ENCODE results near the gene IRF9.

The IRF9 gene

DNA sequence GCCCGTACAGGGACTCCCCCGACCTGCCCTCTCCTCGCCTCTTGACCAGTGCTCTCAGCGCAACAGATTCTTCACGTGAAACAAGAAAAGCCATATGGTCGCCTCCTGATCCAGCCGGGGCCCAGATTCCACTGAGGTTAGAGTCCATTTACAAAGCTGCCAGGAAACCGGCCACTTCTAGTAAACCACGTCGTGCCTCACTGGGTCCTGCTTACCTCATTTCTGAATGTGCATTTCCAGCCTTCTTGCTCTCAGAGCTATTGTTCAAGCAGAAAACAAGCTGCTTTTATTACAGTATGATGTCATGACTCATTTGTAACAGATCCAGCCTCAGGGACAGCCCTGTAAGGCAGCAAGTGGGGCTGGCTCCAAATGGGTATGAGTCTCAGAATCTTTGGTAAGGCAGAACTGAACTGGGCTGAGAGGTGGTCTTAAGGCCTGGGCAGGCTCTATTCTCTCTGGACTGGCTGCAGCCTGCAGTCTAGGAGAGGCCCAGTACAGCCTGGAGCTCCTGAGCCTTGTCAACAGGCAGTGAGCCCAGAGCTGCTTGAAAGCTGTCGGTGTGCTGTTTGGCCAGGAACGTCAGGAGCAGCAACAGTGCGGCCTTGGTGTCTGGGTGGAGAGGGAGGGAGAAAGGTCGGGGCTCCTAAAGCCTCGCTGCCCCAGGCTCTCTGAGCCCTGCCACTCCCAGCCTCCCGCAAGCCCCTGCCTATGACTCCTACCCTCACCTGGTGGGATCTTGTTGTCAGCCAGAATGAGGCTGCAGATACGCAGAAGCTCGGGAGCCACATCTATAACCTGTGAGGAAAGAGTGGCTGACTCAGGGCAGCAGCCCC lies 19.1 kb downstream of the IRF9 start:
- H3K4me1 ChIP-seq (ENCODE audit: insufficient read depth, low read length, severe bottlenecking), result no peaks in the 10 kb centered on the region
- peaks cover 77% of the 10 kb centered on the region for H3K36me3 ChIP-seq (ENCODE audit: insufficient read depth, low read length)
- no peaks in the 10 kb centered on the region for H3K9me2 ChIP-seq (ENCODE audit: low read depth, low read length)
- no peak overlapping the region for H3K27ac ChIP-seq (ENCODE audit: low read depth, low read length, poor library complexity, severe bottlenecking)
- H3K4me3 ChIP-seq (ENCODE audit: low read depth, low read length, poor library complexity, severe bottlenecking), result no peak overlapping the region
- no peak overlapping the region for H3K9ac ChIP-seq (ENCODE audit: low read length)
- no peaks in the 10 kb centered on the region for H3K27me3 ChIP-seq (ENCODE audit: insufficient read depth, low read length)
- H4K20me1 ChIP-seq (ENCODE audit: insufficient read depth, low read length), result no peaks in the 10 kb centered on the region
- H3K79me2 ChIP-seq (ENCODE audit: insufficient read depth, low read length), result no peaks in the 10 kb centered on the region
- TF ChIP-seq EZH2 (IDR thresholded peaks at IDR 0.05; ENCODE audit: borderline replicate concordance, low read length), result no peak
- TF ChIP-seq, protein P1, sequence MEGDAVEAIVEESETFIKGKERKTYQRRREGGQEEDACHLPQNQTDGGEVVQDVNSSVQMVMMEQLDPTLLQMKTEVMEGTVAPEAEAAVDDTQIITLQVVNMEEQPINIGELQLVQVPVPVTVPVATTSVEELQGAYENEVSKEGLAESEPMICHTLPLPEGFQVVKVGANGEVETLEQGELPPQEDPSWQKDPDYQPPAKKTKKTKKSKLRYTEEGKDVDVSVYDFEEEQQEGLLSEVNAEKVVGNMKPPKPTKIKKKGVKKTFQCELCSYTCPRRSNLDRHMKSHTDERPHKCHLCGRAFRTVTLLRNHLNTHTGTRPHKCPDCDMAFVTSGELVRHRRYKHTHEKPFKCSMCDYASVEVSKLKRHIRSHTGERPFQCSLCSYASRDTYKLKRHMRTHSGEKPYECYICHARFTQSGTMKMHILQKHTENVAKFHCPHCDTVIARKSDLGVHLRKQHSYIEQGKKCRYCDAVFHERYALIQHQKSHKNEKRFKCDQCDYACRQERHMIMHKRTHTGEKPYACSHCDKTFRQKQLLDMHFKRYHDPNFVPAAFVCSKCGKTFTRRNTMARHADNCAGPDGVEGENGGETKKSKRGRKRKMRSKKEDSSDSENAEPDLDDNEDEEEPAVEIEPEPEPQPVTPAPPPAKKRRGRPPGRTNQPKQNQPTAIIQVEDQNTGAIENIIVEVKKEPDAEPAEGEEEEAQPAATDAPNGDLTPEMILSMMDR (IDR thresholded peaks at IDR 0.05; ENCODE audit: low read length), result no peak
- H2AFZ ChIP-seq (ENCODE audit: low read length), result no peak overlapping the region
- no peaks in the 10 kb centered on the region for H3K9me3 ChIP-seq (ENCODE audit: low read length)
- no peaks in the 10 kb centered on the region for H3F3A ChIP-seq (ENCODE audit: insufficient read depth, low read length)
- no peak overlapping the region for H3K4me2 ChIP-seq (ENCODE audit: low read length)

DNA sequence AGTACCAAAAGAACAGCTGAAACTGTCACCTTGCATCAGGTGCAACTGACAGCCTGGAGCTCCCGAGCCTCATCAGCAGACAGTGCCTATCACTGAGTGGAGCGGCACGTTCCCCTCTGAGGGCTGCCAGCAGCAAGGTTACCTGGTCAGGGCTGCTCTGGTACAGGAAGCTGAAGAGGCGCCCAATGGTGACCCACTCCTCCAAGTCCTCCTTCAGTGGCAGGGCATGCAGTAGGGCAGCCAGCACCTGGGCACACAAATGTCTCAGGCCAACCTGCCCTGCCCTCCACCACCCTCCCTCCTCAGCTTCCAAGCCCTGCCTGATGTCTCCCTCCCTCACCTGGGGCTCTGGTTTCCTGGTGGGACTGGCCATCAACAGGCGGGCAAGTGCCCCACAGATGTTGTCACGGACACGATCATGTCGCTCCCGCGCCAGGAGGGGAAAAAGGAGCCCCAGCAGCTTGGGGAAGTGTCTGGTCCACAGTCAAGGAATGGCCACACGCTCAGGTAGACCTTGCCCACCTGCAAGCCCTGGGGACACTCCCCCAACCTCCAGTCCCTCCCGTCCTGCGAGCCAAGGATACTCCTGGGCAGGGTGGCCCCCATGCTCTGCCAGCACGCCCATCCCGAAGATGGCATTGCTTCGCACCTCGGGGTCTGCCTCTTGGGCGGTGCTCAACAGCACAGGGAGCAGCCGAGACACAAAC lies 20.5 kb downstream of the IRF9 start:
- Histone ChIP-seq H3K4me3 (ENCODE audit: low read depth, low read length, poor library complexity, severe bottlenecking) (no peak overlapping the region), H3K79me2 (ENCODE audit: insufficient read depth, low read length) (no peaks in the 10 kb centered on the region), H3K36me3 (ENCODE audit: insufficient read depth, low read length) (peaks cover 89% of the 10 kb centered on the region), H3K9me2 (ENCODE audit: low read depth, low read length) (no peaks in the 10 kb centered on the region), H3K9me3 (ENCODE audit: low read length) (no peaks in the 10 kb centered on the region), H3K9ac (ENCODE audit: low read length) (no peak overlapping the region), H3K27me3 (ENCODE audit: insufficient read depth, low read length) (no peaks in the 10 kb centered on the region), H3K4me2 (ENCODE audit: low read length) (no peak overlapping the region), H2AFZ (ENCODE audit: low read length) (no peak overlapping the region), H4K20me1 (ENCODE audit: insufficient read depth, low read length) (no peaks in the 10 kb centered on the region), H3F3A (ENCODE audit: insufficient read depth, low read length) (no peaks in the 10 kb centered on the region), H3K4me1 (ENCODE audit: insufficient read depth, low read length, severe bottlenecking) (no peaks in the 10 kb centered on the region), H3K27ac (ENCODE audit: low read depth, low read length, poor library complexity, severe bottlenecking) (no peak overlapping the region)
- TF ChIP-seq EZH2 (IDR thresholded peaks at IDR 0.05; ENCODE audit: borderline replicate concordance, low read length), result no peak
- TF ChIP-seq, protein P1 (IDR thresholded peaks at IDR 0.05; ENCODE audit: low read length), result no peak

DNA sequence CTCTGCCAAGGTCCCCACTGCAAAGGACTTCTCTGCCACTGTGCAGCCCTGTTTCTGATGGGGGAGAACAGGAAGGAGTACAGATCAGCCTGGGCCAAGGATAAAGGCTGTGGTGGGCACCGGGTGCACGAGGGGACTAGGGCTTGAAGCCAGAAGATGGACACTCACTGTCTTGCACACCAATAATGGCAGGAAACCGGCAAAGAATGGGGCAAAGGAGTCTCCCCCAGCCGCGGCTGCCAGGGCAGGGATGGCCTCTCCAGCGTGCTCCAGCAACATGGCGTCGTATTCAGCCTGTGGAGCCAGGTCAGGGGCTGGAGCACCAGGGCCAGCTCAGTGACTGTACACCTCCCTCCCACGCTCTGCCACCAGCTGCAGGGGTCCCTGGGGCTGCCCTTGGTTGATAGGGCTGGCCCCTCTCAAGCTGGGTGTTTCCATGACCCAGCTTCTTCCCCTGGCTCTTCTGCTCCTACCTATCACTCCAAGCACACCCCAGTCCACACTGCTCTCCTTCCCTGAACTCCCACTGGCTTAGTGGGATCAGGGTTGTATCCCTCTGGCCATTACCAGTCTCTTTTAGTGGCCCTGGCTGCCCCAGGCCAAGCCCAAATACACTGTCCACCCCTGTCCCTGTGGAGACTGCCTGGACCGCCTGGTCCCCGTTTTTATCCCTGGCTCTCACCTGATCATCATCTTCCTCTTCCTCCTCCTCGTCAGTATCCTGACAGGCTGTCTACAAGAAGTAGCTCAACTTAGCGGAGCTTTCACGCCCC lies 21.2 kb downstream of the IRF9 start:
- no peaks in the 10 kb centered on the region for H3K9me2 ChIP-seq (ENCODE audit: low read depth, low read length)
- no peaks in the 10 kb centered on the region for H3F3A ChIP-seq (ENCODE audit: insufficient read depth, low read length)
- no peak overlapping the region for H3K9ac ChIP-seq (ENCODE audit: low read length)
- H3K36me3 ChIP-seq (ENCODE audit: insufficient read depth, low read length), result peaks cover 91% of the 10 kb centered on the region
- H2AFZ ChIP-seq (ENCODE audit: low read length), result no peak overlapping the region
- no peak for TF ChIP-seq EZH2 (IDR thresholded peaks at IDR 0.05; ENCODE audit: borderline replicate concordance, low read length)
- TF ChIP-seq, protein P1 (IDR thresholded peaks at IDR 0.05; ENCODE audit: low read length), result no peak
- H3K9me3 ChIP-seq (ENCODE audit: low read length), result no peaks in the 10 kb centered on the region
- no peak overlapping the region for H3K4me3 ChIP-seq (ENCODE audit: low read depth, low read length, poor library complexity, severe bottlenecking)
- H4K20me1 ChIP-seq (ENCODE audit: insufficient read depth, low read length), result no peaks in the 10 kb centered on the region
- no peaks in the 10 kb centered on the region for H3K27me3 ChIP-seq (ENCODE audit: insufficient read depth, low read length)
- H3K79me2 ChIP-seq (ENCODE audit: insufficient read depth, low read length), result no peaks in the 10 kb centered on the region
- H3K27ac ChIP-seq (ENCODE audit: low read depth, low read length, poor library complexity, severe bottlenecking), result no peak overlapping the region
- H3K4me1 ChIP-seq (ENCODE audit: insufficient read depth, low read length, severe bottlenecking), result peaks cover 2% of the 10 kb centered on the region
- H3K4me2 ChIP-seq (ENCODE audit: low read length), result no peak overlapping the region

Measured in OCI-LY1 (cell line).